Ovary (tissue), 9 donors: Measurements from ENCODE around the gene PFDN5. TPM values are rescaled to one million over a fixed set of nuclear protein-coding genes. Genes with fewer than 3 reads are reported as not detected.

Experiments used
- DNase-seq, 5 donors: peaks; one replicate each; pipeline ENCODE4 v3.0.0-alpha.2; 2019 to 2020
- H3K27ac ChIP-seq, 2 donors: fragments of 200-600 bp; one replicate each; pipeline versions ENCODE4 v1.5.1 to v1.8.0; 2019 to 2022
- H3K27me3 ChIP-seq: fragments of 200-600 bp; one replicate; pipeline ENCODE4 v1.8.0; 2022
- H3K36me3 ChIP-seq: fragments of 200-600 bp; sonication (generic); one replicate; pipeline ENCODE4 v1.5.1; 2019
- H3K4me1 ChIP-seq: one replicate; pipeline ENCODE4 v1.8.1; 2013; ENCODE audit warnings: mild to moderate bottlenecking, moderate library complexity; ENCODE audit not compliant: insufficient read depth
- H3K4me3 ChIP-seq: fragments of 200-600 bp; sonication (generic); one replicate; pipeline ENCODE4 v1.5.1; 2017
- H3K9me3 ChIP-seq, 2 donors: fragments of 200-600 bp in 1 of 2; sonication (generic) in 1 of 2; one replicate each; pipeline versions ENCODE4 v1.5.1 to v1.8.1; 2013 to 2019; ENCODE audit warnings: mild to moderate bottlenecking in 1 of 2, moderate library complexity in 1 of 2
- EP300 ChIP-seq: sonication (generic); formaldehyde crosslinking; IDR thresholded peaks from one replicate; pipeline ENCODE4 v1.6.1; 2017; ENCODE audit warnings: antibody characterized with exemption
- POLR2A ChIP-seq: fragments of 450-650 bp; IDR thresholded peaks from one replicate; pipeline ENCODE4 v1.6.1; 2017; ENCODE audit warnings: antibody characterized with exemption, mild to moderate bottlenecking, moderate library complexity
- WGBS, 3 donors: extraction: QIAGEN DNeasy Blood & Tissue Kit in 1 of 3; methylation state at CpG; one replicate each; pipeline versions ENCODE4 v1.1.5 to v1.1.7; 2013 to 2017; 5-methylcytosine and 5-hydroxymethylcytosine counted together
- intact Hi-C, 4 donors: fragments of 100-400 bp; cut with DNase I; formaldehyde crosslinking; loops; one replicate each; pipeline versions ENCODE4 v1.11.0 to v1.15.1; 2022 to 2023
- polyA plus RNA-seq, 2 donors: library from polyadenylated mRNA; stranded (reverse); fragments of 200-250 nt in 1 of 2; fragments of 350-450 nt in 1 of 2; fragmentation: Illumina TruSeq in 1 of 2; extraction: RNeasy Lipid Tissue Mini Kit (QIAGEN cat#74804) in 1 of 2; gene quantifications; one replicate each; pipeline ENCODE4 v1.2.3, GENCODE V29; 2013 to 2014
- total RNA-seq, 7 donors: library from RNA; depleted of rRNA in 2 of 7; stranded (reverse); fragments of >200 nt in 2 of 7; fragmentation: NEBNext Ultra II Directional in 3 of 7; extraction: Animal tissue kit (Norgen Biotek cat#: 25700) in 3 of 7; gene quantifications; one replicate each; pipeline versions ENCODE4 v1.1.0 to v1.2.4, GENCODE V29; 2016 to 2023
- TF ChIP-seq, protein P1 (sequence below), 3 donors: fragments of 450-650 bp in 2 of 3; fragments of 200-600 bp in 1 of 3; IDR thresholded peaks; one replicate each; pipeline versions ENCODE4 v1.5.1 to v1.8.0; 2016 to 2022; ENCODE audit warnings: antibody characterized with exemption in 3 of 3, mild to moderate bottlenecking in 1 of 3
- donor health status: DM: no; HTN: no; CAD: no; lungs with moderate emphysema.
- donor health status: DM: no; HTN: no; CAD: no.
- donor health status: Bipolar disorder and iron deficiency.
- donor health status: DM: yes; HTN: yes; CAD: no.
- donor health status: DM: no; HTN: no; CAD: no.
- donor health status: DM: yes; HTN: yes; CAD: no.

Gene PFDN5
- total and polyA plus RNA-seq, 9 donors = 603 to 1,792 (median 954) TPM

DNA sequence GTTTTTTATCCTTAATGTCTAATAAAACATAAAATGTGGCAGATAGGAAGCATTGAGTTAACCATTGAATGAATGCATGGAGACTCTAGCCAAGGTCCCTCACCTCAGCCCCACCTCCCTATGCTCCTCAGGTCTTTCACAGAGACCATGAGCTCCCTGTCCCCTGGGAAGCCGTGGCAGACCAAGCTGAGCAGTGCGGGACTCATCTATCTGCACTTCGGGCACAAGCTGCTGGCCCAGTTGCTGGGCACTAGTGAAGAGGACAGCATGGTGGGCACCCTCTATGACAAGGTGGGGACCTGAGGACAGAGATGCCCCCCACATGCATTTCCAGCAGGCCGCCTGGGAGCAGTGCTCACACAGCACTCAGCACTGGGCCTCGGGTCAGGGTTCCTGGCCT lies 7.6 kb downstream of the PFDN5 start:
- H3K27ac ChIP-seq = no peak overlapping the region
- no peaks in the 10 kb centered on the region for H3K27me3 ChIP-seq
- TF ChIP-seq EP300 = no peak
- TF ChIP-seq POLR2A = no peak
- TF ChIP-seq, protein P1, sequence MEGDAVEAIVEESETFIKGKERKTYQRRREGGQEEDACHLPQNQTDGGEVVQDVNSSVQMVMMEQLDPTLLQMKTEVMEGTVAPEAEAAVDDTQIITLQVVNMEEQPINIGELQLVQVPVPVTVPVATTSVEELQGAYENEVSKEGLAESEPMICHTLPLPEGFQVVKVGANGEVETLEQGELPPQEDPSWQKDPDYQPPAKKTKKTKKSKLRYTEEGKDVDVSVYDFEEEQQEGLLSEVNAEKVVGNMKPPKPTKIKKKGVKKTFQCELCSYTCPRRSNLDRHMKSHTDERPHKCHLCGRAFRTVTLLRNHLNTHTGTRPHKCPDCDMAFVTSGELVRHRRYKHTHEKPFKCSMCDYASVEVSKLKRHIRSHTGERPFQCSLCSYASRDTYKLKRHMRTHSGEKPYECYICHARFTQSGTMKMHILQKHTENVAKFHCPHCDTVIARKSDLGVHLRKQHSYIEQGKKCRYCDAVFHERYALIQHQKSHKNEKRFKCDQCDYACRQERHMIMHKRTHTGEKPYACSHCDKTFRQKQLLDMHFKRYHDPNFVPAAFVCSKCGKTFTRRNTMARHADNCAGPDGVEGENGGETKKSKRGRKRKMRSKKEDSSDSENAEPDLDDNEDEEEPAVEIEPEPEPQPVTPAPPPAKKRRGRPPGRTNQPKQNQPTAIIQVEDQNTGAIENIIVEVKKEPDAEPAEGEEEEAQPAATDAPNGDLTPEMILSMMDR (IDR thresholded peaks at IDR 0.05) = no peak
- no peak for DNase-seq
- WGBS, 3 donors = 83 to 87% (median 85%) methylated on average over 5 of the region's 5 CpGs
- H3K4me3 ChIP-seq = no peak overlapping the region
- peaks cover 5% of the 10 kb centered on the region for H3K4me1 ChIP-seq
- no peaks in the 10 kb centered on the region for H3K9me3 ChIP-seq
- peaks cover 2% of the 10 kb centered on the region for H3K36me3 ChIP-seq
- intact Hi-C loops = no loop called here

DNA sequence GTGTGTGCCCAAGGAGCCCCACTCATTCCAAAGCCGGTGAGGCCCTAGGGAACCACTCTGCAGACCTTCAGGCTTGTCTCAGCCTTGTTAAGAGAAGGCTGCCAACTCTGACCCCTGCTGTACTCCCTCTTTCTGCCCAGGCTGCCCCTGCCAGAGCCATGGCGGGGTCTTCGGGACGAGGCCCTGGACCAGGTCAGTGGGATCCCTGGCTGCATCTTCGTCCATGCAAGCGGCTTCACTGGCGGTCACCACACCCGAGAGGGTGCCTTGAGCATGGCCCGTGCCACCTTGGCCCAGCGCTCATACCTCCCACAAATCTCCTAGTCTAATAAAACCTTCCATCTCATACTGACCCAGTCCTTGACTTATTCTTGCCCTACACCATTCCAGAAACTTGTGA lies 11.5 kb downstream of the PFDN5 start:
- DNase-seq = no peak
- no peak for TF ChIP-seq EP300
- TF ChIP-seq, protein P1 (IDR thresholded peaks at IDR 0.05) = no peak
- TF ChIP-seq POLR2A = no peak
- no peak overlapping the region for H3K27ac ChIP-seq
- no peaks in the 10 kb centered on the region for H3K4me1 ChIP-seq
- H3K9me3 ChIP-seq = no peaks in the 10 kb centered on the region
- intact Hi-C loops = no loop called here
- no peaks in the 10 kb centered on the region for H3K27me3 ChIP-seq
- H3K4me3 ChIP-seq = no peak overlapping the region
- H3K36me3 ChIP-seq = peaks cover 2% of the 10 kb centered on the region
- 85 to 91% (median 86%) methylated on average over 10 of the region's 10 CpGs for WGBS, 3 donors

DNA sequence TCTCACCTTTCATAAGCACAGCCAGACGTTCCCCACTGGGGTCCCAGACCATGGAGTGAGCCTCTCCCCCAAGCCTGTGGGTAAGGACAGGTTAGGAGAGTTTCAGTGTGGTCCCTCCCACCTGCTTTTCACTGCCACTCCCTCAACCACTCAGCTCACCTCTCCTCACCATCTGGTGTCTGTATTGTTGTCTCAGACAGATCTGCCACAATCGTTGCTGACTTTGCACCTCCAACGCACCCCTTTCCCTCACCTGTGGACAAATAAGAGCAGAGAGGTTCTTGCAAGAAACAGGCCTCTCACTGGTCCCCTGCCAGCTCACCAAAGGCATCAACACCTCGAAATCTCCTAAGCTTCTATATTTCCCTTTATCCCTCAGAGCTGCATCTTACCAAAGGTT lies 12.9 kb downstream of the PFDN5 start:
- TF ChIP-seq POLR2A (no peak), EP300 (no peak)
- TF ChIP-seq, protein P1 (IDR thresholded peaks at IDR 0.05) = no peak
- no peak overlapping the region for H3K27ac ChIP-seq
- DNase-seq = no peak
- no peak overlapping the region for H3K4me3 ChIP-seq
- no peaks in the 10 kb centered on the region for H3K9me3 ChIP-seq
- 48 to 73% (median 55%) methylated on average over 4 of the region's 4 CpGs for WGBS, 3 donors
- H3K36me3 ChIP-seq = peaks cover 2% of the 10 kb centered on the region
- intact Hi-C loops = no loop called here
- H3K4me1 ChIP-seq = no peaks in the 10 kb centered on the region
- no peaks in the 10 kb centered on the region for H3K27me3 ChIP-seq

DNA sequence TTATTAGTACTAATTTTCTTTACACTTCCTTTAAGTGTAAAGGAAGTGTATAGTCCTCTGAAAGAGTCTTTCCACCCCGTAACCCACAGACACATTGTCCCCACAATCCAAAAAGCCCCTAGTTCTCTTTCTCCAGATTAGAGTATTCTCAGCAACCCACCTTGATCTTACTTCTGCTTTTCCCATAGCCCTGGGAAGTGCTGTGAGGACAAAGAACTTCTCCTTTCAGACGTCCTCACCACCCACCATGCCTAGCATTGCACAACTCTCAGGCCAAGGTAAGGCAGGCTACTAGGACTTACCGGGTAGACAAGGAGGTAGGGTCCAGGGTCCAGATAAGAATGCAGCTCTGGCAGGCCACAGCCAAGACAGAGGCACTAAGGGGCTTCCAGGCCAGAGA lies 18.7 kb downstream of the PFDN5 start:
- 63 to 93% (median 65%) methylated on average over 2 to 3 of the region's 3 CpGs for WGBS, 3 donors
- no peaks in the 10 kb centered on the region for H3K36me3 ChIP-seq
- no peaks in the 10 kb centered on the region for H3K4me1 ChIP-seq
- intact Hi-C loops = no loop called here
- TF ChIP-seq, protein P1 (IDR thresholded peaks at IDR 0.05) = no peak
- no peak for TF ChIP-seq POLR2A
- TF ChIP-seq EP300 = no peak
- no peaks in the 10 kb centered on the region for H3K9me3 ChIP-seq
- H3K4me3 ChIP-seq = no peak overlapping the region
- no peak overlapping the region for H3K27ac ChIP-seq
- H3K27me3 ChIP-seq = no peaks in the 10 kb centered on the region
- DNase-seq = no peak
